ENCODE results near the gene LRRC27.

LRRC27 gene

DNA sequence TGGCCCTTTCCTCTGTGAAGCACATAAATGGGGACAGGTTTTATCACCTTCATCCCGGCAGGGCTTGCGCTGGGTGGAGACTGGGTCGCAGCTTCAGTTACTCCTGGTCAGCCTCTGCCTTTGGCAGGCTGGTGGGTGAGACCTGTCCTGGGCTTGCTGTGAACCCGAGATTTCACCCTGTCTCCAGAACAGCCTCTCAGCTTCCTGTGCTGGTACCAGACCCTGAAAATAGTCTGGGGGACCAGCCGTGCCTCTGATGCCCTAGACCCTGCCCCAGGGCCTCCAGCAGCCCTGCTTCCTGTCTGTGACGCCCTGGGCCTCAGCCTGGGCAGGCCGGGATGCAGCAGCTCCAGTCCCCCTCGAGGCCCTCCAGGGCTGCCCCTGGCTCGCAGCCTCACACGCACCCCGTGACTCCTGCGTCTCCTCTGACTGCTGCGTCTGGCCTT is 51.8 kb downstream of the LRRC27 start (continued):
- TF ChIP-seq, protein P1, sequence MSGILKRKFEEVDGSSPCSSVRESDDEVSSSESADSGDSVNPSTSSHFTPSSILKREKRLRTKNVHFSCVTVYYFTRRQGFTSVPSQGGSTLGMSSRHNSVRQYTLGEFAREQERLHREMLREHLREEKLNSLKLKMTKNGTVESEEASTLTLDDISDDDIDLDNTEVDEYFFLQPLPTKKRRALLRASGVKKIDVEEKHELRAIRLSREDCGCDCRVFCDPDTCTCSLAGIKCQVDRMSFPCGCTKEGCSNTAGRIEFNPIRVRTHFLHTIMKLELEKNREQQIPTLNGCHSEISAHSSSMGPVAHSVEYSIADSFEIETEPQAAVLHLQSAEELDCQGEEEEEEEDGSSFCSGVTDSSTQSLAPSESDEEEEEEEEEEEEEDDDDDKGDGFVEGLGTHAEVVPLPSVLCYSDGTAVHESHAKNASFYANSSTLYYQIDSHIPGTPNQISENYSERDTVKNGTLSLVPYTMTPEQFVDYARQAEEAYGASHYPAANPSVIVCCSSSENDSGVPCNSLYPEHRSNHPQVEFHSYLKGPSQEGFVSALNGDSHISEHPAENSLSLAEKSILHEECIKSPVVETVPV (CRISPR knock-in tag; IDR thresholded peaks at IDR 0.05) = no peak
- no peak for TF ChIP-seq RARB (CRISPR knock-in tag; IDR thresholded peaks at IDR 0.05)

DNA sequence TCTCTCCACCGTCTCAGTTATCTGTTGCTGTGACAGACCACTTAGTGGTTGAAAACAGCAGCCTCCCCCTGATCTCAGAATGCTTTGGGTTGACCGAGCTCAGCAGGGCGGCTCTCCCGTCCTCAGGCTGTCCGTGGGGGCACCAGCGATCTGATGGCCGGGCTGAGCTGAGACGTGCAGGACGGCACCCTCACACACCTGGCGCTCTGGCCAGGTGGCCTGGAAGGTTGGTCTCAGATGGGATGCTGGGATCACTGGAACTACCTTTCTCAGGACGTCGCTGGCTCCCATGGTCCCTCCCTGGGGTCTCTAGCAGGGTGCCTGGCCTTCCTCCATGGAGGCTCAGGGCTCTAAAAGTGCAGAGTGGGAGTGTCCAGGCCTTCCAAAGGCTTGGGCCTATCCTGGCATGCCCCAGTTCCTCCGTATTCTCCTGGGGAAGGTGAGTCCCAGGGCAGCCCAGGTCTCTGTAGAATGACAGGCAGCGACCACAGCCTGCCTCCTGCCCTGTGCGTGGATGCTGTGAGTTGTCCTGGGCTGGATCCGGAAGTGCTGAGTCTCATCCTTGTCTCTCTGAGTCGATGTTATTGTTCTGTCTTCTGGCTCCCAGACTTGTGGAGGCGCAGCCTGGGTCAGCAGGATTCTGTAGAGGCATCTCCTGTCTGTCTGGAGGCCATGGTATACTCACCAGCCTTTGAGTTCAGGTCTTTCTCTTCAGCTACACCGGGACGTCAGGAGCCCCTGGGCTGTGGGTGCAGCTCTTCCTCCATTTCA is 52.8 kb downstream of the LRRC27 start:
- ATAC-seq = no peak
- TF ChIP-seq, protein P2, sequence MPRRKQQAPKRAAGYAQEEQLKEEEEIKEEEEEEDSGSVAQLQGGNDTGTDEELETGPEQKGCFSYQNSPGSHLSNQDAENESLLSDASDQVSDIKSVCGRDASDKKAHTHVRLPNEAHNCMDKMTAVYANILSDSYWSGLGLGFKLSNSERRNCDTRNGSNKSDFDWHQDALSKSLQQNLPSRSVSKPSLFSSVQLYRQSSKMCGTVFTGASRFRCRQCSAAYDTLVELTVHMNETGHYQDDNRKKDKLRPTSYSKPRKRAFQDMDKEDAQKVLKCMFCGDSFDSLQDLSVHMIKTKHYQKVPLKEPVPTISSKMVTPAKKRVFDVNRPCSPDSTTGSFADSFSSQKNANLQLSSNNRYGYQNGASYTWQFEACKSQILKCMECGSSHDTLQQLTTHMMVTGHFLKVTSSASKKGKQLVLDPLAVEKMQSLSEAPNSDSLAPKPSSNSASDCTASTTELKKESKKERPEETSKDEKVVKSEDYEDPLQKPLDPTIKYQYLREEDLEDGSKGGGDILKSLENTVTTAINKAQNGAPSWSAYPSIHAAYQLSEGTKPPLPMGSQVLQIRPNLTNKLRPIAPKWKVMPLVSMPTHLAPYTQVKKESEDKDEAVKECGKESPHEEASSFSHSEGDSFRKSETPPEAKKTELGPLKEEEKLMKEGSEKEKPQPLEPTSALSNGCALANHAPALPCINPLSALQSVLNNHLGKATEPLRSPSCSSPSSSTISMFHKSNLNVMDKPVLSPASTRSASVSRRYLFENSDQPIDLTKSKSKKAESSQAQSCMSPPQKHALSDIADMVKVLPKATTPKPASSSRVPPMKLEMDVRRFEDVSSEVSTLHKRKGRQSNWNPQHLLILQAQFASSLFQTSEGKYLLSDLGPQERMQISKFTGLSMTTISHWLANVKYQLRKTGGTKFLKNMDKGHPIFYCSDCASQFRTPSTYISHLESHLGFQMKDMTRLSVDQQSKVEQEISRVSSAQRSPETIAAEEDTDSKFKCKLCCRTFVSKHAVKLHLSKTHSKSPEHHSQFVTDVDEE (CRISPR knock-in tag; IDR thresholded peaks at IDR 0.05) = no peak
- TF ChIP-seq ZFP3 (CRISPR knock-in tag; IDR thresholded peaks at IDR 0.05) (no peak), ZFP30 (CRISPR knock-in tag; IDR thresholded peaks at IDR 0.05) (no peak), ZNF70 (CRISPR knock-in tag; IDR thresholded peaks at IDR 0.05) (no peak), PPARA (CRISPR knock-in tag; IDR thresholded peaks at IDR 0.05; ENCODE audit: borderline replicate concordance) (no peak)

DNA sequence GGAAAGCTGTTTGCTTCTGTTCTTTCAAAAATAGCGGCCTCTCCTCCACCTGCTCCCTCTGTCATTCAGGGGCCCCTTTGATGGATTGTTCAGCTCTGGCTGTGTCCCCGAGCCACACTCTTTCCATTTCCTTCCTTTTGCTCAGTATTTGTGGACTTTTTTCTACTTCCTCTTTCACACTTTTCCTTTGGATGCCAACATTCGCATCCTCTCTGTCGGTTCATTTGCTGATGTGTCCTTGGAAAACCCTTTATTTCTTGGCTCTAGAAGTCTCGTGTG is 53.3 kb downstream of the LRRC27 start:
- no peak for TF ChIP-seq TCF4 (CRISPR knock-in tag; IDR thresholded peaks at IDR 0.05; ENCODE audit: borderline replicate concordance)
- TF ChIP-seq OSR1 (CRISPR knock-in tag; IDR thresholded peaks at IDR 0.05) = no peak
- no peak for TF ChIP-seq PPARA (CRISPR knock-in tag; IDR thresholded peaks at IDR 0.05; ENCODE audit: borderline replicate concordance)
- TF ChIP-seq, protein P3, sequence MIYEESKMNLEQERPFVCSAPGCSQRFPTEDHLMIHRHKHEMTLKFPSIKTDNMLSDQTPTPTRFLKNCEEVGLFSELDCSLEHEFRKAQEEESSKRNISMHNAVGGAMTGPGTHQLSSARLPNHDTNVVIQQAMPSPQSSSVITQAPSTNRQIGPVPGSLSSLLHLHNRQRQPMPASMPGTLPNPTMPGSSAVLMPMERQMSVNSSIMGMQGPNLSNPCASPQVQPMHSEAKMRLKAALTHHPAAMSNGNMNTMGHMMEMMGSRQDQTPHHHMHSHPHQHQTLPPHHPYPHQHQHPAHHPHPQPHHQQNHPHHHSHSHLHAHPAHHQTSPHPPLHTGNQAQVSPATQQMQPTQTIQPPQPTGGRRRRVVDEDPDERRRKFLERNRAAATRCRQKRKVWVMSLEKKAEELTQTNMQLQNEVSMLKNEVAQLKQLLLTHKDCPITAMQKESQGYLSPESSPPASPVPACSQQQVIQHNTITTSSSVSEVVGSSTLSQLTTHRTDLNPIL (CRISPR knock-in tag; IDR thresholded peaks at IDR 0.05; ENCODE audit: low read depth) = no peak
- TF ChIP-seq, protein P1 (CRISPR knock-in tag; IDR thresholded peaks at IDR 0.05) = no peak
- no peak for TF ChIP-seq ZNF8 (CRISPR knock-in tag; IDR thresholded peaks at IDR 0.05)
- TF ChIP-seq ISL1 (CRISPR knock-in tag; IDR thresholded peaks at IDR 0.05) = no peak
- TF ChIP-seq RARB (CRISPR knock-in tag; IDR thresholded peaks at IDR 0.05) = no peak
- TF ChIP-seq, protein P2 (CRISPR knock-in tag; IDR thresholded peaks at IDR 0.05) = no peak
- no peak for TF ChIP-seq ZFP30 (CRISPR knock-in tag; IDR thresholded peaks at IDR 0.05)
- no peak for TF ChIP-seq ZC3H10 (CRISPR knock-in tag; IDR thresholded peaks at IDR 0.05)
- TF ChIP-seq ARNTL (CRISPR knock-in tag; IDR thresholded peaks at IDR 0.05; ENCODE audit: borderline replicate concordance, low read depth) = no peak
- no peak for TF ChIP-seq CSDC2 (CRISPR knock-in tag; IDR thresholded peaks at IDR 0.05)
- TF ChIP-seq ZFP3 (CRISPR knock-in tag; IDR thresholded peaks at IDR 0.05) = no peak
- TF ChIP-seq, protein P4, sequence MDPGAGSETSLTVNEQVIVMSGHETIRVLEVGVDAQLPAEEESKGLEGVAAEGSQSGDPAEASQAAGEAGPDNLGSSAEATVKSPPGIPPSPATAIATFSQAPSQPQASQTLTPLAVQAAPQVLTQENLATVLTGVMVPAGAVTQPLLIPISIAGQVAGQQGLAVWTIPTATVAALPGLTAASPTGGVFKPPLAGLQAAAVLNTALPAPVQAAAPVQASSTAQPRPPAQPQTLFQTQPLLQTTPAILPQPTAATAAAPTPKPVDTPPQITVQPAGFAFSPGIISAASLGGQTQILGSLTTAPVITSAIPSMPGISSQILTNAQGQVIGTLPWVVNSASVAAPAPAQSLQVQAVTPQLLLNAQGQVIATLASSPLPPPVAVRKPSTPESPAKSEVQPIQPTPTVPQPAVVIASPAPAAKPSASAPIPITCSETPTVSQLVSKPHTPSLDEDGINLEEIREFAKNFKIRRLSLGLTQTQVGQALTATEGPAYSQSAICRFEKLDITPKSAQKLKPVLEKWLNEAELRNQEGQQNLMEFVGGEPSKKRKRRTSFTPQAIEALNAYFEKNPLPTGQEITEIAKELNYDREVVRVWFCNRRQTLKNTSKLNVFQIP (CRISPR knock-in tag; IDR thresholded peaks at IDR 0.05; ENCODE audit: borderline replicate concordance, low read depth) = no peak
- ATAC-seq = no peak
